GM19239 (cell line): ENCODE measurements around the gene ANXA8L1.
"Not testable (repeated sequence)": the region's sequence is repeated elsewhere in the genome, so short reads cannot be mapped to it uniquely, and the experiment has no call there.

Source experiments
- DNase-seq: peaks from one replicate; pipeline ENCODE4 v3.0.0; 2011; ENCODE audit warnings: low spot score; ENCODE audit not compliant: insufficient read length
- FAIRE-seq: peaks from 2 replicates; lab custom pipeline; 2011; peaks lifted over from hg19 to GRCh38; lab: Jason Lieb, UNC

The ANXA8L1 gene

DNA sequence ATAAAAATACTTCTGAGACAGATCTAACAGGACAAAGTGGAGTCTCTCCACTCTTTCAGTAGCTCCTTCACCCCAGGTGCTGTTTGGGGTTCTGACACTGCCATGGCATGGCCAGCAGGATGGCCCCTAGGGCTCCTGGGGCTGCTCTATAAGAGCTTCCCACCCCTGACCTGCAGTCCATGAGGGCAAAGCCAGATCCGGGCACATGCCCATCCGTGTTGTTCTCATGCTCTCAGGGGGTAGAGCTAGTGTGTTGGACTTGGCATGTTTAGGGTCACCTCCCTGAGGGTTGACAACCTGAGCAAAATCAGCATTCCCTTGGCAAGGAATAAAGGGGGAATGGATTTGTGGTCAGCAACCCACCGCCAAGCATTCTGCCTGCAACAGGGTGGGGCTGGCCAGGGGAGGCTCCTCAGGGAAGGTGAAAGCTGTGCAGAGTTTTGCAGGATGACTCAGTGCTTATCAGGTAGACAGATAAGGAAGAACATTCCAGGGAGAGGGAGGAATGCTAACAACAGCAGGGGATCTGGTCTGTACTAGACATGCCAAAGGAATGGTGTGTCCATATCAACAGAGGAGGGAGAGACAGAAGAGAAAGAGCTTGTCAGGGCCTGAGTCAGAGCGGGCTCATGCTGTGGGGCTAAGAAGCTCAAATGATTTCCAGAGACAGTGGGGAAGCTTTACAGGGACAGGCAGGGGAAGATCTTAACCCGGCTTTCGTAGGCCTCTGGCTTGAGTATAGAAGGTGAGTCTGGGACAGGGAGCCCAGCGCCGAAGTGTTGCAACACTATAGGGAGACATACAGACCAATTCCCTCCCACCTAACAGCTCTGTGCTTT is 21.1 kb downstream of the ANXA8L1 start:
- DNase-seq = peak; percentile 1
- FAIRE-seq = not testable (repeated sequence)

GRCh38 chr10:46397767-46398166 is 22.2 kb downstream of the ANXA8L1 start:
- not testable (repeated sequence) for DNase-seq, FAIRE-seq

GRCh38 chr10:46398212-46398886 is 22.8 kb downstream of the ANXA8L1 start:
- not testable (repeated sequence) for DNase-seq, FAIRE-seq

DNA sequence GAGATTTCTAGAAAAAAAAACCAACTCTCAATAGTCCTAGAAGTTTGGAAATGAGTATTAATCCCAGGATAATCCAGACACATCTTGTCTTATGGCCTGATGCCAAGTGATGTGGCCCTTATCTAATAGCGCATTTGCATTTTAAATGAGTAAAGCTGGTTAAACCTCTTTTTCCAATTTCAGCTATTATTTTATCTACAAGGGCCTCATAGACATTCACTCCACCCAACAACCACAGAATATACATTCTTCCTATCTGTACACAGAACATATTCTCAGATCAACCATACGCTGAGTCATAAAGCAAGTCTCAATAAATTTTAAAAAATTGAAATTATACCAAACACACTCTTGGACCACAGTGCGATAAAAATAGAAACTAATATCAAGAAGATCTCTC is 34.0 kb downstream of the ANXA8L1 start:
- not testable (repeated sequence) for FAIRE-seq, DNase-seq

DNA sequence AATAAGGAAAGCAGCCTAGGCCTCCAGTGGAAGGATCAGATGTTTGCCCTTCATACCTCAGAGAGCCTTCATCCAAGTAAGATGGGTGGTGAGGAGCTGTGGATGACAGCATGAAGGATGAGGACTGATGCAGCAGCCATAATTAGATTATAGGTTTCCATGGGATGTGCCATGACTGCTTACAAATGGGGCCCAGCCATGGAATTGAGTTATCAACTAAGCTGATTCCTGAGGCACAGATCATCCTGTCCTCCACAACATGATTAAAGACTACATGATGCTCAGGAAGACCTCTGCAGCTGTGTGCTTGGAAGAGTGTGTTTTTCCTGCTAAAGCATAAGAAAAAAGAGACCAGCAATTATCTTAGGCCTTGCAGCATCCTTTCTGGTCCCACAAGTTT is 35.5 kb downstream of the ANXA8L1 start:
- not testable (repeated sequence) for FAIRE-seq, DNase-seq

DNA sequence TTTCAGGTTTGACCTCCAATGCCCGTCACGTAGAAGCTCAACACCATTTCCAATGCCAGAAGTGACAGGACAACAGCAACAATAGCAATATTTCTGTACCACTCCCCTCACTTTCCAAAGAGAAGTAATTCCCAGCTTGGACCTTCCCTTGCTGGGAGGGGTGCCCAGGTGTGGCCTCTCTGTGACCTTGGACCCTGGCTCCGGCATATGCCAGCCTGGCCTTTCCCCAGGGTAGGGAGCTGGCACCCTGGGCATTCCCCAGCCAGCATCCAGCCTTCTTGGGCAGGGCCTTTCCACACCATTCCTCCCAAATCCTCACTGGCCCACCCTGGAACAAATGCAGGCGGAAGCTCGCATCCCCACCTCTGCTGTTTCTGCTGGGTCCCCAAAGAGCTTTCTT is 37.1 kb downstream of the ANXA8L1 start:
- DNase-seq, FAIRE-seq: not testable (repeated sequence)

GRCh38 chr10:46415291-46415690 is 39.7 kb downstream of the ANXA8L1 start:
- not testable (repeated sequence) for FAIRE-seq, DNase-seq

GRCh38 chr10:46418283-46418682 is 42.7 kb downstream of the ANXA8L1 start:
- FAIRE-seq, DNase-seq: not testable (repeated sequence)

DNA sequence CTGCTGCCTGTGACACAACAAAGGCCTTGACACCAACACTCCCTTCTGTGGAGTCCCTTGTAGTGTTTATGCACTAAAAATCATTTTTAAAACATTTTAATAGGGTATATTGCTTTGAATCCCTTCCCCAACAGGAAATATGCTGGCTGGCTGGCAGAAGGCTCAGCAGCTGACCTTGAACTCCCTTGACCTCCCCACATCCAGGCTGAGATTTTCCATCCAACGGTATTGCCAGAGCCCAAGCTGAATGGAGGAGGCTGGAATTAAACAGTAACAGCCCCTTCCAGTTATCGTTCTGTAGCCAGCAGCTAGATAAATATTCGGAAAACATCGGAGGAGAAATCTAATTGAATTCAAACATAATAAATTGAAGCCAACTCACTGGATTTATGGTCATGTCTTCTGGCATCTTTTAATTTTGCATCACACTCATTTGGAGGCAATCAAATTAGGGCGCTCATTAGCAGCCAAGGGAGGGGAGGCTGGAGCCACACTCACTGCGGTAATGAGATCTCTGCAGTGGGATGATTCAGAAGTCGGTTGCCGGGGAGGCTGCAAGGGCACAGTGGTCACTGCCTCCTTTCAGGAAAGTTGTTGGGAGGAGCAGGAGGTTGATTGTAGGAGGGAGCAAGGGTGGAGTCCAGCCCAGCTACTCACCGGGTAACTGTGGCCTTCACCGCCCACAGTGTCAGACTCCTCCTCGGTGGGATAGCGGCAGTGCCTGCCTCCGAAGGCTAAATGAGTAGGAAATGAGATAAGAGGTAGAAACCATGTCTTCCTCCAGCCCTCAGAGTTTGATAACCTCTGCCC is 44.2 kb downstream of the ANXA8L1 start:
- DNase-seq, FAIRE-seq: not testable (repeated sequence)

DNA sequence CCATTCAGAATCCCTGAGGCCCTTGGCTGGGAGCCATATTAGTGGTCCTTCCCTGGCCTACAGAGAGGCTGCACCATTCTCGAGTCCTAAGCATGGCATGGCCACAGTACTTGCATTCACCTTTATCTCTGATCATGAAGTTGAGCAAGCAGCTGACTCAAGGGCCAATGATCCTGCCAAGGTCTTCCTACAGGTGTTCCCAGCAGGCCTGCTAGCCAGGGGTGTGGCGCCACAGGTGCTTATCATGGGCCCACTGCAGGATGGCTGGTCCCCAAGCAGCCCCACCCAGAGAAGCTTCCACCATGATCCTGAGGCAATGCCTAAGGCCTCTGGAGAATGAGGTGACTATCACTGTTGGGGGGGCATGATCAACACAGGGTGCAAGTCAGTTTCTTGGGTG is 48.0 kb downstream of the ANXA8L1 start:
- FAIRE-seq = not testable (repeated sequence)

GRCh38 chr10:46440942-46441341 is 65.4 kb downstream of the ANXA8L1 start:
- FAIRE-seq, DNase-seq: not testable (repeated sequence)

More for the DNA sequence above, 48.0 kb downstream of the ANXA8L1 start:
- not testable (repeated sequence) for DNase-seq
